Measurements from ENCODE around the gene GIT1.

The GIT1 gene

GRCh38 chr17:29597361-29598172, 8.1 kb upstream of the GIT1 start:
- no peak overlapping the region for H3K4me3 ChIP-seq (replicated peaks in 1 of 2; ENCODE audit: low read depth in 2 of 2, low read length in 2 of 2)
- DNase-seq (ENCODE audit: low read depth in 2 of 2), result no peak
- TF ChIP-seq CTCF (IDR thresholded peaks at IDR 0.05; ENCODE audit: low read depth, low read length), result no peak

- TF ChIP-seq CTCF (IDR thresholded peaks at IDR 0.05; ENCODE audit: low read depth, low read length), result no peak
- no peak for DNase-seq (ENCODE audit: low read depth in 2 of 2)
These were observed 7.4 kb upstream of the GIT1 start for GRCh38 chr17:29596811-29597210.

GRCh38 chr17:29595943-29596774, 6.7 kb upstream of the GIT1 start:
- no peak for DNase-seq (ENCODE audit: low read depth in 2 of 2)
- no peak for TF ChIP-seq CTCF (IDR thresholded peaks at IDR 0.05; ENCODE audit: low read depth, low read length)
- no peak overlapping the region for H3K4me3 ChIP-seq (replicated peaks in 1 of 2; ENCODE audit: low read depth in 2 of 2, low read length in 2 of 2)

More at GRCh38 chr17:29596811-29597210, 7.4 kb upstream of the GIT1 start:
- H3K4me3 ChIP-seq (replicated peaks in 1 of 2; ENCODE audit: low read depth in 2 of 2, low read length in 2 of 2), result no peak overlapping the region

- TF ChIP-seq CTCF (IDR thresholded peaks at IDR 0.05; ENCODE audit: low read depth, low read length), result no peak
- no peak for DNase-seq (ENCODE audit: low read depth in 2 of 2)
- no peak overlapping the region for H3K4me3 ChIP-seq (replicated peaks in 1 of 2; ENCODE audit: low read depth in 2 of 2, low read length in 2 of 2)
These were observed 5.9 kb upstream of the GIT1 start for GRCh38 chr17:29595107-29595942.

- no peak for DNase-seq (ENCODE audit: low read depth in 2 of 2)
- TF ChIP-seq CTCF (IDR thresholded peaks at IDR 0.05; ENCODE audit: low read depth, low read length), result no peak
- H3K4me3 ChIP-seq (replicated peaks in 1 of 2; ENCODE audit: low read depth in 2 of 2, low read length in 2 of 2), result no peak overlapping the region
These were observed 5.2 kb upstream of the GIT1 start for GRCh38 chr17:29594519-29595090.

Measured in cardiac fibroblast (primary cell).